GM19193 (cell line): Measurements from ENCODE around the gene ZFX.
A peak's percentile ranks its signal among the peaks of the same experiment; 100 is the strongest.

ENCODE experiments used
- POLR2A ChIP-seq: IDR thresholded peaks from 4 replicates; pipeline ENCODE4 v1.6.1; 2011; ENCODE audit not compliant: insufficient read depth, insufficient read length; ENCODE audit errors: extremely low read depth

Gene ZFX

GRCh38 chrX:24149351-24150050 is at the start of gene ZFX:
ZFX (plus strand) TSS chrX:24149729; CDS start chrX:24172743, 23,014 bp downstream.
- peak; percentile 54 for TF ChIP-seq POLR2A

- TF ChIP-seq POLR2A: no peak
Observed at GRCh38 chrX:24100713-24101112, 48.8 kb upstream of the ZFX start.

- no peak for TF ChIP-seq POLR2A
Observed at GRCh38 chrX:24110069-24110468, 39.5 kb upstream of the ZFX start.

- no peak for TF ChIP-seq POLR2A
Observed at GRCh38 chrX:24113181-24113580, 36.3 kb upstream of the ZFX start.

- no peak for TF ChIP-seq POLR2A
Observed at GRCh38 chrX:24117258-24117657, 32.3 kb upstream of the ZFX start.

GRCh38 chrX:24124244-24124799 is 25.2 kb upstream of the ZFX start:
- no peak for TF ChIP-seq POLR2A

- no peak for TF ChIP-seq POLR2A
Observed at GRCh38 chrX:24125028-24125612, 24.4 kb upstream of the ZFX start.

- no peak for TF ChIP-seq POLR2A
Observed at GRCh38 chrX:24131476-24131875, 18.1 kb upstream of the ZFX start.

GRCh38 chrX:24133312-24133711 is 16.2 kb upstream of the ZFX start:
- no peak for TF ChIP-seq POLR2A

GRCh38 chrX:24137192-24137591 is 12.3 kb upstream of the ZFX start:
- TF ChIP-seq POLR2A: no peak

- no peak for TF ChIP-seq POLR2A
Observed at GRCh38 chrX:24144528-24144927, 5.0 kb upstream of the ZFX start.

GRCh38 chrX:24145303-24146186 is 4.0 kb upstream of the ZFX start:
- TF ChIP-seq POLR2A: no peak

GRCh38 chrX:24146283-24146949 is 3.1 kb upstream of the ZFX start:
- no peak for TF ChIP-seq POLR2A

GRCh38 chrX:24147165-24147564 is 2.4 kb upstream of the ZFX start:
- TF ChIP-seq POLR2A: no peak

GRCh38 chrX:24148121-24148520 is 1.4 kb upstream of the ZFX start:
- no peak for TF ChIP-seq POLR2A
